Retinal pigment epithelial cell (primary cell): ENCODE data around the gene EIF2AK3.

Source experiments
- DNase-seq: peaks from one replicate; pipeline ENCODE4 v3.0.0-alpha.2; 2010; ENCODE audit warnings: low read depth
- H3K4me3 ChIP-seq: 2 replicates; pipeline ENCODE4 v1.5.1; 2011; ENCODE audit warnings: mild to moderate bottlenecking, low read length, control low read depth, moderate library complexity
- TF ChIP-seq, protein P1 (sequence below): conservative IDR thresholded peaks from 2 replicates; pipeline ENCODE4 v1.5.1; 2011; ENCODE audit warnings: low read depth, low read length, control low read depth, inconsistent platforms

EIF2AK3 gene

DNA sequence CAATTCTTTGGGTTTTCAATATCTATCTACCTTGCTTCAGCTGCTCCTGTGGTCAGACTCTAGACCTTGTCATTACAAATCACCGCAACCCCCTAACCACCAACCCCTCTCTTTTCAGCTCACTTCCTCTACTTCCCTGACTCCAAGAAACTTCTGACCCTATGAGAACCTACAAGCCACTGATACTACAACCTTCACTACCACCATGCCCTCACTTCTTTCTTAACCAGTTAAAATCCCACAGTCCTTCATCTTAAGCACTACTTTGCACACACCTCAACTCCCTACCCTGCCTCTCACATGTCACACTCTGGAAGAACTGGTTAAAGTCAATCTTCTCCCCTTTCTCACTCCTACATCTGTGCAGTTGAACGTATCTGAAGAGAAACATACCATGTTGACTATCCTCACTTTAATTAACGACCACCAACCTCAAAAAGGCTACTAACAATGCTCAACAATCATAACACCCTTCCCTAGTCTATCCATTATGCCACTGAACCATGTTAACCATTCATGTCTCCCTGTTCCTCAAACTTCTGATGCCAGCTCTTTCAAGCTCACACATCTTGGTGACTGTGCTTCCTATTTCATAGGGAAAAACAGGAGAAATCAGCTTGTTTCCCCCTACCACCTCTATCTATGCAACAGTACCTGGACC is 12.6 kb downstream of the EIF2AK3 start:
- no peak for DNase-seq

DNA sequence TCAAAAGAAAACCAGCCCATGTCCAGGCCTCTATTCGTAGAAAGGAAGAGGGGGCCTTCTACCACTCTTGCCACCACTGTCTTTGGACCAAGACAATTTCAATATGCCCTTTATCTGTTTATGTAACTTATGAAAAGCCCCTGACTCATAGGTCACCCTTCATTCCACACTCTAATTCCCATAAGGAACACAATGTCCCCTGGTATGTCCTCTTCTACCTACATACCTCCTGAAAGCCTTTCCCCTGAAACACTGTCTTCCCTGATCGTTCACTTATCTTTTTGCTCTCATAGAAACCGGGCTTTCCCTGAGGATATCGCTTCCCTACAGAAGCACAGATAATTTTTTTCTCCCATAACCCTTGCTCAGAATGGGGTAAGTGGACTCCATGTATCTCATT is 13.3 kb downstream of the EIF2AK3 start:
- no peak for DNase-seq
- TF ChIP-seq, protein P1, sequence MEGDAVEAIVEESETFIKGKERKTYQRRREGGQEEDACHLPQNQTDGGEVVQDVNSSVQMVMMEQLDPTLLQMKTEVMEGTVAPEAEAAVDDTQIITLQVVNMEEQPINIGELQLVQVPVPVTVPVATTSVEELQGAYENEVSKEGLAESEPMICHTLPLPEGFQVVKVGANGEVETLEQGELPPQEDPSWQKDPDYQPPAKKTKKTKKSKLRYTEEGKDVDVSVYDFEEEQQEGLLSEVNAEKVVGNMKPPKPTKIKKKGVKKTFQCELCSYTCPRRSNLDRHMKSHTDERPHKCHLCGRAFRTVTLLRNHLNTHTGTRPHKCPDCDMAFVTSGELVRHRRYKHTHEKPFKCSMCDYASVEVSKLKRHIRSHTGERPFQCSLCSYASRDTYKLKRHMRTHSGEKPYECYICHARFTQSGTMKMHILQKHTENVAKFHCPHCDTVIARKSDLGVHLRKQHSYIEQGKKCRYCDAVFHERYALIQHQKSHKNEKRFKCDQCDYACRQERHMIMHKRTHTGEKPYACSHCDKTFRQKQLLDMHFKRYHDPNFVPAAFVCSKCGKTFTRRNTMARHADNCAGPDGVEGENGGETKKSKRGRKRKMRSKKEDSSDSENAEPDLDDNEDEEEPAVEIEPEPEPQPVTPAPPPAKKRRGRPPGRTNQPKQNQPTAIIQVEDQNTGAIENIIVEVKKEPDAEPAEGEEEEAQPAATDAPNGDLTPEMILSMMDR = no peak
- H3K4me3 ChIP-seq = no peak overlapping the region

More for the DNA sequence above, 12.6 kb downstream of the EIF2AK3 start:
- TF ChIP-seq, protein P1 = no peak
- H3K4me3 ChIP-seq = no peak overlapping the region

DNA sequence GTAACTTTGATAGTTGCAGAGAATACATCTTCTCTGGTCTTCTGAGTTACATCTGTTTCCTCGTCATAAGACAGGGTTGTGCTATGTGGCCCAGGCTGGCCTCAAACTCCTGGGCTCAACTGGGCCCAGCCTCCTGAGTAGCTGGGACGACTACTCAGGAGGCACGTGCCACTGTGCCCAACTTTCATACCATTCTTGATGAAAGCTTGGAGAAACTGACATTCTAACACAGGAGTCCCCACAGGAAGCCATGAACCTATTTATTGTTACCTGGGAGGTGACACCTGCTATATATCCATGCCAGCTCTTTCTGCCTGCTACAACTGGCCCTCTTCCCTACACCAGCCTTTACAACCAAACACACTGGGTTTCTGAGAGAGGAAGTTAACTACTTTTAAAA is 19.1 kb downstream of the EIF2AK3 start:
- TF ChIP-seq, protein P1 = no peak
- no peak overlapping the region for H3K4me3 ChIP-seq

DNA sequence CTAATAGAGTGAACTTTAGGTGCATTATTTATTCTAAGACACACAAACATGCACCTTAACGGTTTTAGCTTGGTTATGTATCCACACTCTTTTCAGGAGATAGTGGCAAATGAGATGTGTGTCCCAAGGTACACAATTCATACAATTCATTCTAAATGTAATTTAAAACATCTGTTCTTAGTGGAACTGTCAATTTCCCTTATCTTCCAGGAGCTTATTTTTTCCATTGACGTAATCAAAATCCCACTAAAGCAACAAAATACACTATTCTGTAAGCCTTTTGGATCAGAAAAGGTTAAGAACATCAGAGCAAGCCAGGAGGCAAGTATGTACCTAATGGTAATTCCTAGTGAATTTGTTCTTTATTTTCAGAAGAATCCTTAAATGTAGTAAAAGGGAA is 19.8 kb downstream of the EIF2AK3 start:
- TF ChIP-seq, protein P1 = no peak
- DNase-seq = no peak
- no peak overlapping the region for H3K4me3 ChIP-seq

More for the DNA sequence above, 19.1 kb downstream of the EIF2AK3 start:
- DNase-seq = no peak

DNA sequence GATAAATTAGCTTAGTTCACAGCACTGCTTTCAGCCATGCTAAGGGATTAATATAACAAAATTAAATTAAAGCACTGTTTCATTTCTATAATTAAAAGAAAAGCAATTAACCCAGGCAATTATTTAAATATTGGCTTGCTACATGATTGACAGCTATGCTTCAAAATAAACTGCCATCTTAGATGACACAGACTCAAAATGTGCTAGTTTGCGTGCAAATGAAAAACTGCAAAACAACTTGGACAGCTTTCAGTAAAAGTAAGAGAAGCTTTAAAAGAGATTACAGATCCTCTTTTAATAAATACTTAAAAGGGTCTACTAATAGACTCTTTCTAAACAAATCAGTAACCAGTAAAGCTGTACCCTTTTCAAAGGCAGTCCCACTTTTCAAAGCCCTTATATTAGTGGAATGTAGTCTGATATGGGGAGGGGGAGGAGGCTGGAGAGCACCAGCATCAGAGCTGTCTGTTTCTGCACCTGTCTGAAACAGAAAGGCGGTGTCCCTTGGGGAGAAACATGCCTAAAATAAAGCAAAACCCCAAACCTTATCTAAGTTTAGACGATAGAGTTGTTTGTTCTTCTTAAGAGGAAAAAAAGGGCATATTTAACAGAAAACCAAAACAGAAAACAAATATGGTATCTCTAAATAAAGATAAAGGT is 20.8 kb downstream of the EIF2AK3 start:
- no peak for DNase-seq
- H3K4me3 ChIP-seq = no peak overlapping the region
- TF ChIP-seq, protein P1 = no peak

DNA sequence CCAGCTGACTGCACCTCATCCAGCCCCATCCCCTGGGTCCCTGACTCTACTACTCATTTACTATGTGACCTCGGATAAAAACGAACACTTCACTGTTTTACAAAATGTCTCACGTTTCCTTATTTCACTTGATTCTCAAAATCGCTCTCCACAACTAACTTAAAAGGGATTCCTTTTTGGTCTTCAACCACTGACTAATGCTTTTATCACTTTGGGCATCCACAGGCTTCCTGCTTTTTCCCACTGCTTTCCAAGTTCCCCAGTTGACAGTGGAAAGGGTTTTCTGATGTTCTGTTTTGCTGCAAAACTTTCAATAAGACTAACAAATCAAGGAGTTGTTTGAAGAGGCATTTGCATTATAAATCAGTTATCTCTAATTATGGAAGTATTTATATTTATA is 24.1 kb downstream of the EIF2AK3 start:
- no peak overlapping the region for H3K4me3 ChIP-seq
- DNase-seq = no peak
- TF ChIP-seq, protein P1 = no peak

DNA sequence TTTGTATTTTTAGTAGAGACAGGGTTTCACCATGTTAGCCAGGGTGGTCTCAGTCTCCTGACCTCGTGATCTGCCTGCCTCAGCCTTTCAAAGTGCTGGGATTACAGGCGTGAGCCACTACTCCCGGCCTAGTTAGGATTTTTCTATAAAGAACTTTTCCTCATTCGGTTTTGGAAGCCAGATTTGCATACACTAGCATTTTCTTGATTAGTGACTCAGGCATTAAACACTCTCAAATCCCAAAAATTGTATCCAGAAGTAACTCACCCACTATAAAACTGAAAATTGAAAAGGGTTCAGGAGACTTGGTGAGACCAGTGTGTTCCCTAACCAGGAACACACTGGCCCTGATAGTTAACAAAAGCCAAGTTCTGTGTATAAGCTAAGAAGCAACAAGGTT is 25.2 kb downstream of the EIF2AK3 start:
- TF ChIP-seq, protein P1 = no peak
- DNase-seq = no peak
- H3K4me3 ChIP-seq = no peak overlapping the region
